ENCODE data around the gene STK32B.

The STK32B gene

GRCh38 chr4:5420266-5420665 lies 369.0 kb downstream of the STK32B start:
- no peak for DNase-seq (ENCODE audit: extremely low spot score)
- ChIA-PET POLR2A (no interaction called here), CTCF (no interaction called here)
- TF ChIP-seq HDGF (IDR thresholded peaks at IDR 0.05; ENCODE audit: borderline replicate concordance) = no peak
- no peak for TF ChIP-seq SP1 (IDR thresholded peaks at IDR 0.05)
- TF ChIP-seq CTBP1 (IDR thresholded peaks at IDR 0.05; ENCODE audit: borderline replicate concordance) = no peak
- TF ChIP-seq FOXK2 (IDR thresholded peaks at IDR 0.05) = no peak
- no peak for TF ChIP-seq ZNF384 (IDR thresholded peaks at IDR 0.05)
- TF ChIP-seq BHLHE40 (IDR thresholded peaks at IDR 0.05; ENCODE audit: borderline replicate concordance) = no peak

- ChIA-PET POLR2A (no interaction called here), CTCF (no interaction called here)
- DNase-seq (ENCODE audit: extremely low spot score) = no peak
- TF ChIP-seq SUZ12 (IDR thresholded peaks at IDR 0.05) (no peak), BHLHE40 (IDR thresholded peaks at IDR 0.05; ENCODE audit: borderline replicate concordance) (no peak), ZNF384 (IDR thresholded peaks at IDR 0.05) (no peak), ELF4 (IDR thresholded peaks at IDR 0.05) (no peak), FOXA1 (IDR thresholded peaks at IDR 0.05) (no peak), HDGF (IDR thresholded peaks at IDR 0.05; ENCODE audit: borderline replicate concordance) (no peak), ARNT (IDR thresholded peaks at IDR 0.05) (no peak), NFRKB (IDR thresholded peaks at IDR 0.05) (no peak), FOXM1 (IDR thresholded peaks at IDR 0.05; ENCODE audit: borderline replicate concordance) (no peak), FOXK2 (IDR thresholded peaks at IDR 0.05) (no peak)
Observed at GRCh38 chr4:5421416-5421815, 370.1 kb downstream of the STK32B start.

DNA sequence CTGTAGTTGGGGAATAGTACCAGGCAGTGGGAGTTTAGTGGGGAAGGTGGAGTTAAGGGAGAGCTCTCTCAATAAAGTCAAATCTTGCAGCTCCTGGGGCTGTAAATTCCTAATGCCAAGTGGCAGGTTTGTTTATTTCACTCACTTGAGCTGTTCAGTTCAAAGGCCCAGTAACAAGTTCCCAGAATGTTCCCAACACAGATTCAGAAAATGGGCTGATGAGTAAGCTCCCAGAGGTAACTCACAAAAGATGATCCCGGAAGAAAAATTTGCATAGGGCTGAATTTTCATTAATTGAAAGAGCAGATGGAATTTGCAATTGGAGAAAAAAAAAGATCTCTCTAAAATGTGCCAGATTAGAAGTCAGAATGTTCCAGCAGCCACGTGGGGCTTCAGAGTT lies 370.9 kb downstream of the STK32B start:
- no peak for TF ChIP-seq BHLHE40 (IDR thresholded peaks at IDR 0.05; ENCODE audit: borderline replicate concordance)
- TF ChIP-seq SP1 (IDR thresholded peaks at IDR 0.05) = no peak
- no peak for TF ChIP-seq SUZ12 (IDR thresholded peaks at IDR 0.05)
- TF ChIP-seq HDGF (IDR thresholded peaks at IDR 0.05; ENCODE audit: borderline replicate concordance) = no peak
- TF ChIP-seq FOXA1 (IDR thresholded peaks at IDR 0.05) = no peak
- TF ChIP-seq TARDBP (IDR thresholded peaks at IDR 0.05) = no peak
- no peak for TF ChIP-seq ARNT (IDR thresholded peaks at IDR 0.05)
- TF ChIP-seq FOXK2 (IDR thresholded peaks at IDR 0.05) = no peak
- no peak for TF ChIP-seq L3MBTL2 (conservative IDR thresholded peaks at IDR 0.05)
- TF ChIP-seq CTBP1 (IDR thresholded peaks at IDR 0.05; ENCODE audit: borderline replicate concordance) = no peak
- TF ChIP-seq FOXM1 (IDR thresholded peaks at IDR 0.05; ENCODE audit: borderline replicate concordance) = no peak
- TF ChIP-seq NFRKB (IDR thresholded peaks at IDR 0.05) = no peak
- TF ChIP-seq ZNF384 (IDR thresholded peaks at IDR 0.05) = no peak
- no peak for TF ChIP-seq LEF1 (IDR thresholded peaks at IDR 0.05; ENCODE audit: borderline replicate concordance)
- TF ChIP-seq PKNOX1 (IDR thresholded peaks at IDR 0.05) = no peak
- no peak for TF ChIP-seq ELF4 (IDR thresholded peaks at IDR 0.05)
- ChIA-PET POLR2A (interaction anchor here (0.7 kb wide), 1 partner anchor 297 kb away, joined by 3 read pairs; no protein-coding TSS in a partner anchor), CTCF (no interaction called here)
- DNase-seq (ENCODE audit: extremely low spot score) = no peak

DNA sequence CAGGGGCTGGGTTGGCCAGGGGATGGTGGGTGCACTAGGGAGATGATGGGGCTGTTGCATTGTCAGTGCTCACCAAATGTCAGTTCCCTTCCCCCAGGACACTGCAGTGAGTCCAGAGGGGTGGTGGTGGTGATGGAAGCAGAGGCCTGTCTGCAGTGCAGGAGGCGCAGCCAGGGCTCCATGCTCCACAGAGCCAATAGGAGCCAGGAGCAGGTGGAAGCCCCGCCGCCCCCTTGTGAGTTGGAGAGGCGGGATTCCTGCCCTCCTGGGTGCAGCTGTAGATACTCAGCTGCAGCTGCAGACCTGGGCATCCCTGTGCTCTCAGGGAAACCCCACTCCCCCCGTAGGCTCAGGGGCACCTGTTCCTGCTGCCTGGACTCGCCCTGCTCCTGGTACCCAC lies 372.4 kb downstream of the STK32B start:
- CTCF ChIA-PET = no interaction called here
- POLR2A ChIA-PET = no interaction called here
- TF ChIP-seq CTBP1 (IDR thresholded peaks at IDR 0.05; ENCODE audit: borderline replicate concordance) (no peak), FOXM1 (IDR thresholded peaks at IDR 0.05; ENCODE audit: borderline replicate concordance) (no peak), HDGF (IDR thresholded peaks at IDR 0.05; ENCODE audit: borderline replicate concordance) (no peak), LEF1 (IDR thresholded peaks at IDR 0.05; ENCODE audit: borderline replicate concordance) (no peak), L3MBTL2 (conservative IDR thresholded peaks at IDR 0.05) (no peak), BHLHE40 (IDR thresholded peaks at IDR 0.05; ENCODE audit: borderline replicate concordance) (no peak), ZNF384 (IDR thresholded peaks at IDR 0.05) (no peak), SUZ12 (IDR thresholded peaks at IDR 0.05) (no peak), ARNT (IDR thresholded peaks at IDR 0.05) (no peak), SP1 (IDR thresholded peaks at IDR 0.05) (no peak), NFRKB (IDR thresholded peaks at IDR 0.05) (no peak), PKNOX1 (IDR thresholded peaks at IDR 0.05) (no peak), TARDBP (IDR thresholded peaks at IDR 0.05) (no peak), ELF4 (IDR thresholded peaks at IDR 0.05) (no peak), FOXK2 (IDR thresholded peaks at IDR 0.05) (no peak), FOXA1 (IDR thresholded peaks at IDR 0.05) (no peak)
- no peak for DNase-seq (ENCODE audit: extremely low spot score)

DNA sequence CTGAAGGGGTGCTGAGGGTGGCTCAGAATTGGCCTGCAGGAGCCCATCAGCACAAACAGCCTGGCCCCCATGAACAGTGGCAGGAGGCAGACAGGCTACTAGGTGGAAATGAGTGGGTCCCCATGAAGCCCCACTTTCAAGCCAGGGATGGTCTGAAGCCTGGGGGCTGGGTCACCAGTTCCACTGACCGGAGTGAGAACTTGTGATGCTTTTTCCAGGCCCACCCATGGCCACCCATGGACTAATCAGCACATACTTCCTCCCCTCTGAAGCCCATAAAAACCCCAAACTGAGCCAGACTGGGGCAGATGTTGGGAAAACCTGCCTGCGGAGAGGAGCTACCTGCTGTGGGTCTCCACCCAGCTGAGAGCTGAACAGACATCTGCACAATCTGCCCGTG lies 372.9 kb downstream of the STK32B start:
- POLR2A ChIA-PET = no interaction called here
- DNase-seq (ENCODE audit: extremely low spot score) = no peak
- CTCF ChIA-PET = no interaction called here
- TF ChIP-seq FOXK2 (IDR thresholded peaks at IDR 0.05) = no peak
- no peak for TF ChIP-seq BHLHE40 (IDR thresholded peaks at IDR 0.05; ENCODE audit: borderline replicate concordance)
- no peak for TF ChIP-seq NFRKB (IDR thresholded peaks at IDR 0.05)
- no peak for TF ChIP-seq SP1 (IDR thresholded peaks at IDR 0.05)
- TF ChIP-seq ZNF384 (IDR thresholded peaks at IDR 0.05) = no peak
- TF ChIP-seq LEF1 (IDR thresholded peaks at IDR 0.05; ENCODE audit: borderline replicate concordance) = no peak
- no peak for TF ChIP-seq TARDBP (IDR thresholded peaks at IDR 0.05)

DNA sequence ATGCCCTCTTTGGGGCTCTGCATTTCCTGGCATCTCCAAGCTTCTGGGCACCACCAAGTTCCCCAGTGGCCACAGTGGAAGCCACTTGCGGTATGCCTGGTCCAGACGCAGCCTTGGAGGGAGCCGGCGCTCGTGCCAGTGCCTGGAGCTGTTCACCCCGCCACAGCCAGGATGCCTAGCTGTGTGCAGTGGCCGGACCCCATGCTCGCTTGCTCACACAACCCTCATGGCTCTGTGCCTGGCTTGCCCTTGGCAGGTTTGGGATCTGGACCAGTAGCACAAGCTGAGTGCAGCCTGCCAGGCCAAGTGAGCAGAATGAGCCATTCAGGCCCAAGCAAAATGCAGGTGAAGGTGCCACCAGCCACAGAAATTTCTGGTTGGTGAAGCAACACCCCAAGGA lies 373.6 kb downstream of the STK32B start:
- POLR2A ChIA-PET = no interaction called here
- TF ChIP-seq FOXK2 (IDR thresholded peaks at IDR 0.05) (no peak), SP1 (IDR thresholded peaks at IDR 0.05) (no peak), TARDBP (IDR thresholded peaks at IDR 0.05) (no peak), SUZ12 (IDR thresholded peaks at IDR 0.05) (no peak), ARNT (IDR thresholded peaks at IDR 0.05) (no peak), FOXM1 (IDR thresholded peaks at IDR 0.05; ENCODE audit: borderline replicate concordance) (no peak), LEF1 (IDR thresholded peaks at IDR 0.05; ENCODE audit: borderline replicate concordance) (no peak), L3MBTL2 (conservative IDR thresholded peaks at IDR 0.05) (no peak), FOXA1 (IDR thresholded peaks at IDR 0.05) (no peak), BHLHE40 (IDR thresholded peaks at IDR 0.05; ENCODE audit: borderline replicate concordance) (no peak), HDGF (IDR thresholded peaks at IDR 0.05; ENCODE audit: borderline replicate concordance) (no peak), ZNF384 (IDR thresholded peaks at IDR 0.05) (no peak), ELF4 (IDR thresholded peaks at IDR 0.05) (no peak), CTBP1 (IDR thresholded peaks at IDR 0.05; ENCODE audit: borderline replicate concordance) (no peak), NFRKB (IDR thresholded peaks at IDR 0.05) (no peak), PKNOX1 (IDR thresholded peaks at IDR 0.05) (no peak)
- DNase-seq (ENCODE audit: extremely low spot score) = no peak
- CTCF ChIA-PET = no interaction called here
